HEK293 (cell line): ENCODE data around the gene SUPT4H1.

ENCODE experiments used
- CTCF ChIA-PET: fragments of 350-600 bp; formaldehyde crosslinking; extraction: SDS; loops from one replicate; lab custom pipeline; 2021; ENCODE audit warnings: antibody characterized with exemption; lab: Yijun Ruan, JAX
- POLR2A ChIA-PET: fragments of 300-600 bp; formaldehyde crosslinking; extraction: SDS; loops from one replicate; lab custom pipeline; 2020; ENCODE audit warnings: antibody characterized with exemption, inconsistent platforms; lab: Yijun Ruan, JAX
- H3K27ac ChIP-seq: fragments of 200-500 bp; sonication (Bioruptor generic); 2 replicates; pipeline ENCODE4 v1.5.1; 2014; ENCODE audit warnings: low read depth, low read length, control low read depth, inconsistent platforms; ENCODE audit errors: extremely low read depth
- H3K36me3 ChIP-seq, 2 experiments: fragments of 200-500 bp in 1 of 2; sonication (Bioruptor generic) in 1 of 2; 1 replicate in 1 of 2; 2 replicates in 1 of 2; pipeline ENCODE4 v1.5.1; 2014 to 2017; ENCODE audit warnings: inconsistent platforms in 2 of 2, low read length in 2 of 2; ENCODE audit not compliant: control insufficient read depth in 2 of 2, insufficient read depth in 1 of 2
- H3K4me1 ChIP-seq: fragments of 200-500 bp; sonication (Bioruptor generic); 2 replicates; pipeline ENCODE4 v1.5.1; 2014; ENCODE audit warnings: mild to moderate bottlenecking, low read length, inconsistent platforms; ENCODE audit not compliant: control insufficient read depth, insufficient read depth
- H3K4me3 ChIP-seq: 2 replicates; pipeline ENCODE4 v1.5.1; 2011; ENCODE audit warnings: low read depth, mild to moderate bottlenecking, control low read depth, low read length, moderate library complexity
- H3K9me3 ChIP-seq: fragments of 200-500 bp; sonication (Bioruptor generic); 2 replicates; pipeline ENCODE4 v1.5.1; 2014; ENCODE audit warnings: low read depth, low read length, inconsistent platforms; ENCODE audit not compliant: control insufficient read depth, insufficient read depth
- ATF2 ChIP-seq: fragments of 450-650 bp; formaldehyde crosslinking; IDR thresholded peaks from 2 replicates; pipeline ENCODE4 v1.5.1; 2016; ENCODE audit warnings: missing biosample characterization, missing genetic modification characterization, low read depth
- KLF1 ChIP-seq: fragments of 450-650 bp; formaldehyde crosslinking; IDR thresholded peaks from 2 replicates; pipeline ENCODE4 v1.5.1; 2016; ENCODE audit warnings: missing biosample characterization, missing genetic modification characterization
- REPIN1 ChIP-seq: fragments of 450-650 bp; formaldehyde crosslinking; IDR thresholded peaks from 2 replicates; pipeline ENCODE4 v1.5.1; 2017; ENCODE audit warnings: missing biosample characterization, missing genetic modification characterization, low read depth
- ZBTB26 ChIP-seq: fragments of 450-650 bp; formaldehyde crosslinking; optimal IDR thresholded peaks from 2 replicates; pipeline ENCODE3; 2016; ENCODE audit warnings: missing biosample characterization, mild to moderate bottlenecking, missing genetic modification characterization
- ZBTB48 ChIP-seq: fragments of 450-650 bp; formaldehyde crosslinking; IDR thresholded peaks from 2 replicates; pipeline ENCODE4 v1.5.1; 2016; ENCODE audit warnings: missing biosample characterization, missing genetic modification characterization
- ZNF112 ChIP-seq: fragments of 450-650 bp; formaldehyde crosslinking; IDR thresholded peaks from 2 replicates; pipeline ENCODE4 v1.5.0; 2017; ENCODE audit warnings: missing biosample characterization, missing genetic modification characterization
- ZNF138 ChIP-seq: fragments of 450-650 bp; formaldehyde crosslinking; IDR thresholded peaks from 2 replicates; pipeline ENCODE4 v1.5.1; 2016; ENCODE audit warnings: missing biosample characterization, missing genetic modification characterization, borderline replicate concordance
- ZNF404 ChIP-seq: fragments of 450-650 bp; formaldehyde crosslinking; IDR thresholded peaks from 2 replicates; pipeline ENCODE4 v1.5.1; 2017; ENCODE audit warnings: missing biosample characterization, missing genetic modification characterization
- ZNF433 ChIP-seq: fragments of 450-650 bp; formaldehyde crosslinking; IDR thresholded peaks from 2 replicates; pipeline ENCODE4 v1.5.1; 2016; ENCODE audit warnings: missing biosample characterization, missing genetic modification characterization, low read depth
- ZNF521 ChIP-seq: fragments of 450-650 bp; formaldehyde crosslinking; IDR thresholded peaks from 2 replicates; pipeline ENCODE4 v1.5.1; 2017; ENCODE audit warnings: missing biosample characterization, mild to moderate bottlenecking, missing genetic modification characterization
- ZNF555 ChIP-seq: fragments of 450-650 bp; formaldehyde crosslinking; conservative IDR thresholded peaks from 2 replicates; pipeline ENCODE4 v1.5.1; 2017; ENCODE audit warnings: missing biosample characterization, mild to moderate bottlenecking, missing genetic modification characterization, inconsistent platforms
- ZNF571 ChIP-seq: fragments of 450-650 bp; formaldehyde crosslinking; IDR thresholded peaks from 2 replicates; pipeline ENCODE4 v1.5.0; 2017; ENCODE audit warnings: missing biosample characterization, missing genetic modification characterization
- ZNF670 ChIP-seq: fragments of 450-650 bp; formaldehyde crosslinking; IDR thresholded peaks from 2 replicates; pipeline ENCODE4 v1.5.1; 2016; ENCODE audit warnings: missing biosample characterization, missing genetic modification characterization, low read depth
- ZNF677 ChIP-seq: fragments of 450-650 bp; IDR thresholded peaks from 2 replicates; pipeline ENCODE4 v1.5.0; 2018; ENCODE audit warnings: missing biosample characterization, mild to moderate bottlenecking, missing genetic modification characterization, moderate library complexity
- ZNF747 ChIP-seq: fragments of 450-650 bp; formaldehyde crosslinking; IDR thresholded peaks from 2 replicates; pipeline ENCODE4 v1.5.1; 2016; ENCODE audit warnings: missing biosample characterization, missing genetic modification characterization
- ZNF777 ChIP-seq: fragments of 450-650 bp; formaldehyde crosslinking; IDR thresholded peaks from 2 replicates; pipeline ENCODE4 v1.5.1; 2017; ENCODE audit warnings: missing biosample characterization, missing genetic modification characterization, borderline replicate concordance
- TF ChIP-seq, protein P1 (sequence below): fragments of 450-650 bp; formaldehyde crosslinking; IDR thresholded peaks from 2 replicates; pipeline ENCODE4 v1.5.1; 2016; ENCODE audit warnings: missing biosample characterization, missing genetic modification characterization

Gene SUPT4H1

GRCh38 chr17:58340405-58340876 lies 11.6 kb downstream of the SUPT4H1 start:
- no peak overlapping the region for H3K27ac ChIP-seq
- peaks cover 13 to 22% of the 10 kb centered on the region in 2 experiments for H3K36me3 ChIP-seq
- ChIA-PET CTCF (interaction anchor here (0.6 to 2.0 kb wide), 3 partner anchors 36 to 93 kb away, joined by 3 to 8 read pairs (median 3); no protein-coding TSS in a partner anchor), POLR2A (interaction anchor here (2.5 kb wide), 1 partner anchor 12 kb away, joined by 14 read pairs; the partner anchor contains the start of gene SUPT4H1)
- no peak overlapping the region for H3K4me3 ChIP-seq
- no peak for TF ChIP-seq ZNF747 (tag by site-specific recombination)
- TF ChIP-seq, protein P1, sequence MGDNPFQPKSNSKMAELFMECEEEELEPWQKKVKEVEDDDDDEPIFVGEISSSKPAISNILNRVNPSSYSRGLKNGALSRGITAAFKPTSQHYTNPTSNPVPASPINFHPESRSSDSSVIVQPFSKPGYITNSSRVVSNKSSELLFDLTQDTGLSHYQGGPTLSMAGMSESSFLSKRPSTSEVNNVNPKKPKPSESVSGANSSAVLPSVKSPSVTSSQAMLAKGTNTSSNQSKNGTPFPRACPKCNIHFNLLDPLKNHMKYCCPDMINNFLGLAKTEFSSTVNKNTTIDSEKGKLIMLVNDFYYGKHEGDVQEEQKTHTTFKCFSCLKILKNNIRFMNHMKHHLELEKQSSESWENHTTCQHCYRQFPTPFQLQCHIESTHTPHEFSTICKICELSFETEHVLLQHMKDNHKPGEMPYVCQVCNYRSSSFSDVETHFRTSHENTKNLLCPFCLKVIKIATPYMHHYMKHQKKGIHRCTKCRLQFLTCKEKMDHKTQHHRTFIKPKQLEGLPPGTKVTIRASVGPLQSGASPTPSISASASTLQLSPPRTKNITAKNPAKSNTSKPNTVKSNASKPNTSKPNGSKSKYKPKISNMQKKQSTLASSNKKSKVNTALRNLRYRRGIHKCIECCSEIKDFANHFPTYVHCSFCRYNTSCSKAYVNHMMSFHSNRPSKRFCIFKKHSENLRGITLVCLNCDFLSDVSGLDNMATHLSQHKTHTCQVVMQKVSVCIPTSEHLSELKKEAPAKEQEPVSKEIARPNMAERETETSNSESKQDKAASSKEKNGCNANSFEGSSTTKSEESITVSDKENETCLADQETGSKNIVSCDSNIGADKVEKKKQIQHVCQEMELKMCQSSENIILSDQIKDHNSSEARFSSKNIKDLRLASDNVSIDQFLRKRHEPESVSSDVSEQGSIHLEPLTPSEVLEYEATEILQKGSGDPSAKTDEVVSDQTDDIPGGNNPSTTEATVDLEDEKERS (tag by site-specific recombination), result no peak
- no peaks in the 10 kb centered on the region; the same call in 1 of the 2 replicates for H3K4me1 ChIP-seq
- H3K9me3 ChIP-seq, result no peaks in the 10 kb centered on the region

DNA sequence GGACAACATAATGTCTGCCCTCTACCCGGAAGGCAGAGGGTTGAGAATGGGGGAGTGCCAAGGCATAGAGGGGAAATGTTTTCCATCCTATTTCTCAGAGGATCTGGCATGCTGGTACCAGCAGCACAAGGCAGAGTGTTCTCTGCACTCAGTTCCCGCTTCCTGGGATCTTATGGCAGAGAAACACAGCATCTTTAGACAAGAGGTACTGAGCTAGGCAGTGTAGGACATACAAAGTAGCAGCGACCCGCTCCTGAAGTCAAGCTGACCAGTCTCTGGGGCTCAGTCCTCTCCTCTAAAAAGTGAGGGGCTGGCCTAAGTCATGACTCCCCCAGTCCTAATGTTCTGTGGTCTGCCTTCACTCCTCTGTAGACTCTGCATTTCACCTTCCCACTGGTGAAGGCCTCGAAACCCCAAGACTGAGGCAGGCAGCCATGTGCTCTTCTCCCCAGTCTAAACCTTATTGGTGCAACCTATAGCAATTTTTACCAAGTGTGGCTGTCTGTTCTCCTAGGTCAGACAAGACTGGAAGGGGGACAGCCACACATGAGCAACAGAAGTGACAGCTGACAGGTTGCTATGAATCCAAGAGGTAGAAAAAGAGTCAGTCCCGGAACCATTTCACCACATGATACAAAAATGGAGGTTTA lies 12.1 kb downstream of the SUPT4H1 start:
- Histone ChIP-seq H3K4me3 (no peak overlapping the region), H3K9me3 (no peaks in the 10 kb centered on the region), H3K36me3 (peaks cover 8 to 16% of the 10 kb centered on the region in 2 experiments; a peak in 2 of 3 replicates), H3K4me1 (no peaks in the 10 kb centered on the region; the same call in 1 of the 2 replicates), H3K27ac (no peak overlapping the region)
- TF ChIP-seq ZNF777 (tag by site-specific recombination) (no peak), ZNF404 (no peak), ZBTB26 (no peak), ZNF571 (tag by site-specific recombination) (no peak), ZBTB48 (tag by site-specific recombination) (no peak), ZNF555 (no peak), ZNF521 (tag by site-specific recombination) (no peak), ZNF677 (tag by site-specific recombination) (no peak), ATF2 (tag by site-specific recombination) (no peak), ZNF670 (tag by site-specific recombination) (no peak), ZNF433 (no peak), KLF1 (tag by site-specific recombination) (no peak), ZNF112 (tag by site-specific recombination) (no peak), REPIN1 (no peak), ZNF138 (no peak)
- ChIA-PET CTCF (interaction anchor here (0.9 to 2.0 kb wide), 3 partner anchors 23 to 93 kb away, joined by 3 to 8 read pairs (median 5); no protein-coding TSS in a partner anchor), POLR2A (interaction anchor here (2.5 kb wide), 1 partner anchor 12 kb away, joined by 14 read pairs; the partner anchor contains the start of gene SUPT4H1)
